Chondrocyte (in vitro differentiated cells): ENCODE results near the gene F11. TPM values are rescaled to one million over a fixed set of nuclear protein-coding genes. Genes with fewer than 3 reads are reported as not detected.
"Not testable (repeated sequence)": the region's sequence is repeated elsewhere in the genome, so short reads cannot be mapped to it uniquely, and the experiment has no call there.

ENCODE experiments used
- DNase-seq: peaks from one replicate; pipeline ENCODE4 v3.0.0; 2021; ENCODE audit warnings: mixed read lengths, low spot score
- H3K27ac Mint-ChIP-seq: one replicate; pipeline ENCODE4 v1.8.0; 2021; ENCODE audit warnings: mild to moderate bottlenecking, moderate library complexity, mixed read lengths; ENCODE audit not compliant: unreplicated experiment
- H3K27me3 Mint-ChIP-seq: 2 replicates; pipeline ENCODE4 v1.8.0; 2021; ENCODE audit warnings: low read depth, mixed read lengths
- H3K36me3 Mint-ChIP-seq: 2 replicates; pipeline ENCODE4 v1.8.0; 2021; ENCODE audit warnings: low read depth, mixed read lengths
- H3K4me1 Mint-ChIP-seq: 2 replicates; pipeline ENCODE4 v1.8.0; 2021; ENCODE audit warnings: low read depth, mild to moderate bottlenecking, mixed read lengths
- H3K4me3 Mint-ChIP-seq: one replicate; pipeline ENCODE4 v1.8.0; 2021; ENCODE audit warnings: mild to moderate bottlenecking, moderate library complexity, mixed read lengths; ENCODE audit not compliant: unreplicated experiment
- H3K9me3 Mint-ChIP-seq: 2 replicates; pipeline ENCODE4 v1.8.0; 2021; ENCODE audit warnings: low read depth, mixed read lengths
- total RNA-seq: library from RNA; stranded (reverse); gene quantifications from 3 replicates; pipeline ENCODE4 v1.2.1, GENCODE V29; 2021
- TF ChIP-seq, protein P1 (sequence below): fragments of 200-600 bp; sonication (generic); IDR thresholded peaks from 2 replicates; pipeline ENCODE4 v1.5.0; 2021; ENCODE audit warnings: antibody characterized with exemption, mild to moderate bottlenecking, moderate library complexity

The F11 gene
- total RNA-seq, 1 donor from 2014 or later: not detected

DNA sequence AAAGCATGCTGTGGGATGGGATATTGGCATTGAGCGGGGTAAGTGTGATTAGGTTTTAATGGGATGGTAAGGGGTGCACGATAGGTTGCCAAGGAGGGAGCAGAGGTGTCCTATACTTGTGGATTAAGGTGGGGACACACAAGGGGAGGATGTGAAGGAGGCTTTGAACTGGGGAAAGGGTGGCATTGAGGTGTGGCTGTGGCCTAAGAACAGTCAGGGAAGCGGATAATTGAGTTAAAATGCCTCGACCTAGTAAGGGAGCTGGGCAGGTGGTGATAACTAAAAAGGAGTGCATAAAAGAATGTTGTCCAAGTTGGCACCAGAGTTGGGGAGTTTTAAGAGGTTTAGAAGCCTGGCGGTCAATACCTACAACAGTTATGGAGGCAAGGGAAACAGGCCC lies 21.2 kb upstream of the F11 start:
- H3K27me3 Mint-ChIP-seq: no peaks in the 10 kb centered on the region
- H3K36me3 Mint-ChIP-seq: peaks cover 6% of the 10 kb centered on the region
- TF ChIP-seq, protein P1, sequence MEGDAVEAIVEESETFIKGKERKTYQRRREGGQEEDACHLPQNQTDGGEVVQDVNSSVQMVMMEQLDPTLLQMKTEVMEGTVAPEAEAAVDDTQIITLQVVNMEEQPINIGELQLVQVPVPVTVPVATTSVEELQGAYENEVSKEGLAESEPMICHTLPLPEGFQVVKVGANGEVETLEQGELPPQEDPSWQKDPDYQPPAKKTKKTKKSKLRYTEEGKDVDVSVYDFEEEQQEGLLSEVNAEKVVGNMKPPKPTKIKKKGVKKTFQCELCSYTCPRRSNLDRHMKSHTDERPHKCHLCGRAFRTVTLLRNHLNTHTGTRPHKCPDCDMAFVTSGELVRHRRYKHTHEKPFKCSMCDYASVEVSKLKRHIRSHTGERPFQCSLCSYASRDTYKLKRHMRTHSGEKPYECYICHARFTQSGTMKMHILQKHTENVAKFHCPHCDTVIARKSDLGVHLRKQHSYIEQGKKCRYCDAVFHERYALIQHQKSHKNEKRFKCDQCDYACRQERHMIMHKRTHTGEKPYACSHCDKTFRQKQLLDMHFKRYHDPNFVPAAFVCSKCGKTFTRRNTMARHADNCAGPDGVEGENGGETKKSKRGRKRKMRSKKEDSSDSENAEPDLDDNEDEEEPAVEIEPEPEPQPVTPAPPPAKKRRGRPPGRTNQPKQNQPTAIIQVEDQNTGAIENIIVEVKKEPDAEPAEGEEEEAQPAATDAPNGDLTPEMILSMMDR: no peak
- H3K4me1 Mint-ChIP-seq: no peaks in the 10 kb centered on the region
- H3K4me3 Mint-ChIP-seq: no peak overlapping the region
- no peak overlapping the region for H3K27ac Mint-ChIP-seq
- peaks cover 10% of the 10 kb centered on the region for H3K9me3 Mint-ChIP-seq
- no peak for DNase-seq

DNA sequence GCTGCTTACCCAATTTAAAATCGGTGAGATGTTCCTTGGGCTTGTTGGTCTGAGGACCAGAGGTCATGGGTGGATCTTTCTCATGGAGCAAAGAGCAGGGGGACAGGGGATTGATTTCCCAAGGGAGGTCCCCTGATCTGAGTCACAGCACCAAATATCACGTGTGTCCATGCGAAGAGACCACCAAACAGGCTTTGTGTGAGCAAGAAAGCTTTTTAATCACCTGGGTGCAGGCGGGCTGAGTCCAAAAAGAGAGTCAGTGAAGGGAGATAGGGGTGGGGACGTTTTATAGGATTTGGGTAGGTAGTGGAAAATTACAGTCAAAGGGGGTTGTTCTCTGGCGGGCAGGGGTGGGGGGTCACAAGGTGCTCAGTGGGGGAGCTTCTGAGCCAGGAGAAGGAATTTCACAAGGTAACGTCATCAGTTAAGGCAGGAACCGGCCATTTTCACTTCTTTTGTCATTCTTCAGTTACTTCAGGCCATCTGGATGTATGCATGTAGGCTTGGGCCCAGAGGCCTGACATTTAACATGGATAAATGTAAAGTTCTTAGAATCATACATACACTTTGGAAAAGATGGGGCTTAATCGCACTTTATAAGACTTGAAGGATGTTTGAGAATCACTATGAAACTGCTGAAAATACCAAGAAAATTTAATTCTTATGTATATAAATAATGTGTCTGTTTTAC lies 18.8 kb upstream of the F11 start:
- not testable (repeated sequence) for H3K27me3 Mint-ChIP-seq, H3K9me3 Mint-ChIP-seq, H3K36me3 Mint-ChIP-seq, DNase-seq, H3K4me1 Mint-ChIP-seq, H3K27ac Mint-ChIP-seq, H3K4me3 Mint-ChIP-seq

DNA sequence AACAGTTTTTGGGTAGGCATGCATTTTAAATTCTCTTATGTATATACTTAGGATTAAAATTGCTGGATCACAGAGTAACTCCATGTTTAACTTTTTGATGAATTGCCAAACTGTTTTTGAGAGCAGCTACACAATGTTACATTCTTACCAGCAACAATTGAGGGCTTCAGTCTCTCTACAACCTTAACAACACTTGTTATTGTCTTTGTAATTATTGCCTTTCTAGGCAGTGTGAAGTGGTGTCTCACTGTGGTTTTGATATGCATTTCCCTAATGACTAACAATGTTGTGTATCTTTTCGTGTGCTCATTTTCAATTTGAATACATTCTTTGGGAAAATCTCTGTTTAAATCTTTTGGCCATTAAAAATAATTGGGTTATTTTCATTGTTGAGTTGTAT lies 17.3 kb upstream of the F11 start:
- H3K4me1 Mint-ChIP-seq: peaks cover 3% of the 10 kb centered on the region
- H3K27me3 Mint-ChIP-seq: no peaks in the 10 kb centered on the region
- TF ChIP-seq, protein P1: no peak
- H3K36me3 Mint-ChIP-seq: peaks cover 8% of the 10 kb centered on the region
- DNase-seq: no peak
- H3K4me3 Mint-ChIP-seq: no peak overlapping the region
- H3K9me3 Mint-ChIP-seq: peaks cover 10% of the 10 kb centered on the region
- H3K27ac Mint-ChIP-seq: no peak overlapping the region

DNA sequence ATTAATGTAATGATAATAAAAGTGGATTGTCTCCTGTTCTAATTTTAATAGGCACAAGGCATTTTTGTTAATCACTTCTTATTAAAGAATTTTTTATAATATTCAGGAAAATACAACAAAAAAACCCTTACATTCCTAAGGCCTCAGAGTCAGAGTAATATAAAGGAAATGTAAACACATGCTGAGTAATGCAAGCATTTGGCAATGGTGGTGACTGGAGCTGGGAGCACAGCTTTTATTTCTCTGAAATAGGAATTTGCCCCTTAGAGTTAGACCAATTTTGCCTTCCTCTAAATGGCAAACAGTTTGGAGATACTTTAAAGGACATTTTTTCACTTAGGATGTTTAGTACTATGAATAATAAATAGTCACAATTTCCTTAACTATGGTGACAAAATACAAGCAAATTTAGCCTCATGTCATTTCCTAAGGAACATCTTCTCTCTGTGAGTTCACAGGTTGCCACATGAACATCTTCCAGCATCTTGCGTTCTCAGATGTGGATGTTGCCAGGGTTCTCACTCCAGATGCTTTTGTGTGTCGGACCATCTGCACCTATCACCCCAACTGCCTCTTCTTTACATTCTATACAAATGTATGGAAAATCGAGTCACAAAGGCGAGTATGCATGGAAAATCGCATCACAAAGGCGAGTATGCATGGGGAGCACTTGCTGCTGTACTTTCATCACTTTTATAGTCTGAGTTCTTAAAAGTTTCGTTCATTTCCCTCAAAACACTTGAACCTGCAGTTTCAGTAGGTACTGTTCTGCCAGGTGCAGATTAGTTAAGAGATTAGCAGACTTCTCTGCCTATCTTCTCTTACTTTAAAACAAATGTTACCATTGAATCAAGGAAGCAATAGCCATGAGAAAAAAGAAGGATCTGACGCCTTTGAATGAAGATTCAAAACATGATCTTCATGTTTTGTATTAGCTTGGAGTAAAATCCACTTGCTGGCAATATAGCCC lies 15.9 kb upstream of the F11 start:
- peaks cover 3% of the 10 kb centered on the region for H3K4me1 Mint-ChIP-seq
- no peak overlapping the region for H3K4me3 Mint-ChIP-seq
- no peak overlapping the region for H3K27ac Mint-ChIP-seq
- peaks cover 10% of the 10 kb centered on the region for H3K9me3 Mint-ChIP-seq
- TF ChIP-seq, protein P1: no peak
- H3K36me3 Mint-ChIP-seq: peaks cover 13% of the 10 kb centered on the region
- DNase-seq: no peak
- peaks cover 6% of the 10 kb centered on the region for H3K27me3 Mint-ChIP-seq

DNA sequence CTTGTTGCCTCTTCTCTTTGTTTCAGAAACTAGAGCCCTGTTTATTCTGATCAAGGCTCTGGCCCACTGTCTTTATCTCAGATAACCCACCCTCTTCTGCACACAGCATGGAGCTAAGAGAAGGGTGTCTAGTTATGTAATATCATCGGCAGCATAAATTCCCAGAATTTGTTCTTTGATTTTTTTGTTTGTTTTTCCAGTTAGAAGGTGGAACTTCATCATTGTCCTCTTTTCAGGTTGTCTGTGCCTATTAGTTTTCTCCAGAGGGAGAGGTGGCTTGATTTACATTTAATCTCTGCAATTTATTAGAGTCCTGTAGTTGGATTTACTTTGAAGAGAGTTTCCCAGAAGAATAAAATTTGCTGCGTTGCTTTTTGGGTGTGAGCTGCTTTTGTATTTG lies 15.2 kb upstream of the F11 start:
- no peak overlapping the region for H3K4me3 Mint-ChIP-seq
- TF ChIP-seq, protein P1: no peak
- H3K27me3 Mint-ChIP-seq: peaks cover 6% of the 10 kb centered on the region
- H3K4me1 Mint-ChIP-seq: peaks cover 3% of the 10 kb centered on the region
- peaks cover 9% of the 10 kb centered on the region for H3K36me3 Mint-ChIP-seq
- DNase-seq: no peak
- H3K27ac Mint-ChIP-seq: no peak overlapping the region
- peaks cover 10% of the 10 kb centered on the region for H3K9me3 Mint-ChIP-seq
